CD4-positive, alpha-beta memory T cell (primary cell): ENCODE data around the gene AGA. TPM values are rescaled to one million over a fixed set of nuclear protein-coding genes. Genes with fewer than 3 reads are reported as not detected.

Experiments
- CTCF ChIA-PET: fragments of 350-600 bp; sonication (Branson Sonifier 250); formaldehyde crosslinking; loops from one replicate; lab custom pipeline; 2021; ENCODE audit warnings: inconsistent platforms; ENCODE audit not compliant: partially characterized antibody; lab: Charles Lee
- POLR2A ChIA-PET: fragments of 350-600 bp; sonication (Branson Sonifier 250); formaldehyde crosslinking; loops from one replicate; lab custom pipeline; 2021; ENCODE audit not compliant: partially characterized antibody; lab: Charles Lee
- DNase-seq, 5 donors: peaks; one replicate each; pipeline versions ENCODE4 v3.0.0 to v3.0.0-alpha.2; 2020 to 2022; ENCODE audit warnings: mixed read lengths in 1 of 5
- H3K27ac ChIP-seq: one replicate; pipeline ENCODE4 v1.7.0; 2013; ENCODE audit warnings: low read depth, low read length
- H3K27me3 ChIP-seq: 2 replicates; pipeline ENCODE4 v1.7.0; 2013; ENCODE audit warnings: mild to moderate bottlenecking, low read length, moderate library complexity; ENCODE audit not compliant: insufficient read depth
- H3K36me3 ChIP-seq: 2 replicates; pipeline ENCODE4 v1.7.0; 2013; ENCODE audit warnings: mild to moderate bottlenecking, low read length, moderate library complexity; ENCODE audit not compliant: insufficient read depth
- H3K4me1 ChIP-seq: 2 replicates; pipeline ENCODE4 v1.7.0; 2013; ENCODE audit warnings: mild to moderate bottlenecking, low read length, moderate library complexity; ENCODE audit not compliant: insufficient read depth
- H3K4me3 ChIP-seq, 2 donors: one replicate each; pipeline ENCODE4 v1.7.0; 2013; ENCODE audit warnings: low read length in 2 of 2, mild to moderate bottlenecking in 1 of 2
- H3K9me3 ChIP-seq, 2 donors: one replicate each; pipeline ENCODE4 v1.7.0; 2013; ENCODE audit warnings: low read length in 2 of 2, control low read depth in 1 of 2; ENCODE audit not compliant: control insufficient read depth in 1 of 2
- H3K27ac Mint-ChIP-seq, 7 donors: one replicate each; pipeline ENCODE4 v1.8.0; 2020 to 2021; ENCODE audit warnings: mixed read lengths in 7 of 7, mild to moderate bottlenecking in 6 of 7, inconsistent platforms in 3 of 7, moderate library complexity in 3 of 7
- H3K27me3 Mint-ChIP-seq, 2 donors: one replicate each; pipeline ENCODE4 v1.8.0; 2020 to 2021; ENCODE audit warnings: mixed read lengths in 2 of 2
- H3K36me3 Mint-ChIP-seq, 2 donors: one replicate each; pipeline ENCODE4 v1.8.0; 2020 to 2021; ENCODE audit warnings: mixed read lengths in 2 of 2, inconsistent platforms in 1 of 2, mild to moderate bottlenecking in 1 of 2
- H3K4me1 Mint-ChIP-seq, 4 donors: one replicate each; pipeline ENCODE4 v1.8.0; 2020 to 2021; ENCODE audit warnings: mixed read lengths in 4 of 4, mild to moderate bottlenecking in 1 of 4
- H3K4me3 Mint-ChIP-seq, 8 donors: one replicate each; pipeline ENCODE4 v1.8.0; 2020 to 2021; ENCODE audit warnings: mixed read lengths in 8 of 8, mild to moderate bottlenecking in 7 of 8, moderate library complexity in 6 of 8, inconsistent platforms in 3 of 8
- H3K9me3 Mint-ChIP-seq, 8 donors: one replicate each; pipeline ENCODE4 v1.8.0; 2020 to 2021; ENCODE audit warnings: mixed read lengths in 8 of 8, mild to moderate bottlenecking in 5 of 8, inconsistent platforms in 3 of 8, moderate library complexity in 1 of 8
- intact Hi-C: fragments of 100-400 bp; cut with micrococcal nuclease; formaldehyde crosslinking; loops from one replicate; pipeline ENCODE4 v1.15.1; 2023
- polyA plus RNA-seq, 2 donors: library from polyadenylated mRNA; unstranded; fragments of 300-500 nt; fragmentation: Illumina TruSeq; gene quantifications; one replicate each; pipeline ENCODE4 v1.2.3, GENCODE V29; 2021
- total RNA-seq, 2 experiments: library from RNA; stranded (reverse); gene quantifications; one replicate each; pipeline ENCODE4 v1.2.3, GENCODE V29; 2021

AGA gene
- total and polyA plus RNA-seq, 4 experiments from 2014 or later, result 23.2 to 34.2 (median 29.7) TPM

GRCh38 chr4:177396352-177396751, 45.9 kb downstream of the AGA start:
- Histone ChIP-seq H3K27ac (no peak overlapping the region), H3K4me1 (peaks cover 28% of the 10 kb centered on the region), H3K27me3 (no peaks in the 10 kb centered on the region), H3K36me3 (no peaks in the 10 kb centered on the region), H3K4me3 (no peak overlapping the region), H3K9me3 (no peaks in the 10 kb centered on the region)
- Mint-ChIP-seq H3K27ac (no peak overlapping the region), H3K36me3 (no peaks in the 10 kb centered on the region), H3K4me3 (no peak overlapping the region), H3K4me1 (peaks cover 26 to 43% (median 33%) of the 10 kb centered on the region in 4 donors), H3K9me3 (peaks cover 0 to 3% (median 0%) of the 10 kb centered on the region in 8 donors), H3K27me3 (peaks cover 0 to 6% of the 10 kb centered on the region in 2 donors)
- intact Hi-C loops, result no loop called here
- CTCF ChIA-PET, result no interaction called here
- no peak for DNase-seq
- POLR2A ChIA-PET, result interaction anchor here (1.2 kb wide), 1 partner anchor 46 kb away, joined by 3 read pairs; the partner anchor contains the start of gene AGA

GRCh38 chr4:177393236-177393635, 49.0 kb downstream of the AGA start:
- Histone ChIP-seq H3K4me3 (no peak overlapping the region), H3K36me3 (no peaks in the 10 kb centered on the region), H3K27ac (no peak overlapping the region), H3K9me3 (no peaks in the 10 kb centered on the region), H3K27me3 (no peaks in the 10 kb centered on the region), H3K4me1 (peaks cover 12% of the 10 kb centered on the region)
- intact Hi-C loops, result no loop called here
- H3K27me3 Mint-ChIP-seq, result peaks cover 0 to 6% of the 10 kb centered on the region in 2 donors
- POLR2A ChIA-PET, result interaction anchor here (1.1 to 2.3 kb wide), 2 partner anchors 11 to 49 kb away, joined by 4 to 22 read pairs; partner anchors contain the start of gene AGA
- peak in 3 of 5 donors; percentile 26 to 35 (median 29) for DNase-seq
- H3K4me3 Mint-ChIP-seq, result peak overlapping the region in 7 of 8 donors; percentile 14 to 65 (median 36)
- peak overlapping the region in 6 of 7 donors; percentile 30 to 87 (median 80) for H3K27ac Mint-ChIP-seq
- H3K4me1 Mint-ChIP-seq, result peaks cover 13 to 22% (median 18%) of the 10 kb centered on the region in 4 donors
- CTCF ChIA-PET, result interaction anchor here (0.8 to 2.2 kb wide), 7 partner anchors 11 to 144 kb away, joined by 3 to 8 read pairs (median 4); partner anchors contain the start of gene AGA
- H3K9me3 Mint-ChIP-seq, result peaks cover 0 to 3% (median 0%) of the 10 kb centered on the region in 8 donors
- no peaks in the 10 kb centered on the region for H3K36me3 Mint-ChIP-seq

- Mint-ChIP-seq H3K4me1 (peaks cover 13 to 22% (median 18%) of the 10 kb centered on the region in 4 donors), H3K4me3 (peak overlapping the region in 4 of 8 donors; percentile 3 to 61 (median 38)), H3K9me3 (no peaks in the 10 kb centered on the region), H3K27me3 (peaks cover 0 to 6% of the 10 kb centered on the region in 2 donors), H3K36me3 (no peaks in the 10 kb centered on the region), H3K27ac (peak overlapping the region in 2 of 7 donors; percentile 10 to 24)
- POLR2A ChIA-PET, result interaction anchor here (2.3 kb wide), 1 partner anchor 50 kb away, joined by 22 read pairs; the partner anchor contains the start of gene AGA
- intact Hi-C loops, result no loop called here
- H3K36me3 ChIP-seq, result no peaks in the 10 kb centered on the region
- CTCF ChIA-PET, result interaction anchor here (1.1 to 1.2 kb wide), 3 partner anchors 12 to 51 kb away, joined by 3 to 4 read pairs (median 3); partner anchors contain the start of gene AGA
- H3K4me3 ChIP-seq, result no peak overlapping the region
- H3K9me3 ChIP-seq, result no peaks in the 10 kb centered on the region
- DNase-seq, result no peak
- H3K27me3 ChIP-seq, result no peaks in the 10 kb centered on the region
- H3K27ac ChIP-seq, result no peak overlapping the region
- peaks cover 12% of the 10 kb centered on the region for H3K4me1 ChIP-seq
Measured at GRCh38 chr4:177391953-177392352, 50.3 kb downstream of the AGA start.

DNA sequence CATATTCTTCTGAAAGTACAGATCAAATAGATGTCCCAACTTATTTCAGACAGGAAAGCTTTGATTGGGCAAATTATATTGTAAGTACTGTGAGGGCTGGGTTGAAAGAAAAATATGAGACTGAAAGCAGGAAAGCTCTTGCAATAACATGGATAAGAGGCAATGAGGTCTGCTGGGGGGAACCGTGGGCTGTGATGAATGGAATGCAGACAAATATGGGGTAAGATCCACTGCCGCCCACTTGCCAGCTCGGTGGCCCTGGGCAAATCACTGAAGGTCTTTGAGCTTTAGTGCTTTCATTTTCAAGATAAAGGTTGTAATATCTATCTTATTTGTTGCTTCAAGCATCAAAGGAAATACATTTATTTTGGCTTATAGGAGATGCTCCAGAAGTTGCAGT, 51.0 kb downstream of the AGA start:
- ChIA-PET CTCF (interaction anchor here (1.1 to 1.2 kb wide), 2 partner anchors 13 to 51 kb away, joined by 3 to 4 read pairs; partner anchors contain the start of gene AGA), POLR2A (no interaction called here)
- Histone ChIP-seq H3K4me3 (no peak overlapping the region), H3K9me3 (no peaks in the 10 kb centered on the region), H3K4me1 (peaks cover 12% of the 10 kb centered on the region), H3K27ac (no peak overlapping the region), H3K36me3 (no peaks in the 10 kb centered on the region), H3K27me3 (peaks cover 2% of the 10 kb centered on the region)
- Mint-ChIP-seq H3K4me1 (peaks cover 13 to 22% (median 18%) of the 10 kb centered on the region in 4 donors), H3K36me3 (no peaks in the 10 kb centered on the region), H3K27me3 (peaks cover 0 to 6% of the 10 kb centered on the region in 2 donors), H3K4me3 (no peak overlapping the region), H3K9me3 (no peaks in the 10 kb centered on the region), H3K27ac (peak overlapping the region in 2 of 7 donors; percentile 10 to 29)
- intact Hi-C loops, result no loop called here
- DNase-seq, result no peak

DNA sequence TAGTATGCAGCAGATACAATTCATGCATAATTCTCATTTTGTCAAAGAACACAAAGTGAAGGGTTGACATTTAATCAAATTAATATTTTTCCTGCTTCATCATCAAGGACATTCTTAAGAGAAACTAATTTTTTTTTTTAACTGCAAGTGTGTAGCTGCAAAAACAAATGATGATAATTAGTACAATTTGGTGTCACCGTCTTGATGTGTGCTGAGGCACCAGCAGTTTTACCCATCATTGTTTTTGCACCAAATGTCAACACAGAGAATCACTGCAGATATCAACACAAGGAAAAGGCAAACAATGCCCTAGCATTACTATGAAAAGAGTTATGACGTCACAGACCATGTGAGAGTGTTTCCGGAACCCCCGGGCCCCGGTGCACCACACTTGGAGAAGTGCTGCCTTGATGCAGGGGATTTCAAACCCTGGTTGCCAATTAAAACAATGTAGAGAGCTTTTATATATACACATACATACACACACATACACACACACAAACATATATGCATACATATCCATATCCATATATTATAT, 55.9 kb downstream of the AGA start:
- ChIA-PET POLR2A (no interaction called here), CTCF (no interaction called here)
- Mint-ChIP-seq H3K9me3 (no peaks in the 10 kb centered on the region), H3K36me3 (no peaks in the 10 kb centered on the region), H3K27me3 (peaks cover 2 to 7% of the 10 kb centered on the region in 2 donors), H3K4me1 (peaks cover 0 to 8% (median 3%) of the 10 kb centered on the region in 4 donors), H3K4me3 (no peak overlapping the region), H3K27ac (no peak overlapping the region)
- no peak overlapping the region for H3K4me3 ChIP-seq
- no peak for DNase-seq
- H3K4me1 ChIP-seq, result no peaks in the 10 kb centered on the region
- no peak overlapping the region for H3K27ac ChIP-seq
- H3K27me3 ChIP-seq, result peaks cover 6% of the 10 kb centered on the region
- no peaks in the 10 kb centered on the region for H3K36me3 ChIP-seq
- intact Hi-C loops, result no loop called here
- no peaks in the 10 kb centered on the region for H3K9me3 ChIP-seq

GRCh38 chr4:177385576-177386277, 56.5 kb downstream of the AGA start:
- no peak for DNase-seq
- Mint-ChIP-seq H3K36me3 (no peaks in the 10 kb centered on the region), H3K4me1 (peaks cover 0 to 5% (median 0%) of the 10 kb centered on the region in 4 donors), H3K27me3 (peaks cover 2 to 7% of the 10 kb centered on the region in 2 donors), H3K9me3 (no peaks in the 10 kb centered on the region), H3K27ac (no peak overlapping the region), H3K4me3 (no peak overlapping the region)
- H3K4me3 ChIP-seq, result no peak overlapping the region
- no peak overlapping the region for H3K27ac ChIP-seq
- no peaks in the 10 kb centered on the region for H3K4me1 ChIP-seq
- ChIA-PET POLR2A (no interaction called here), CTCF (no interaction called here)
- no peaks in the 10 kb centered on the region for H3K9me3 ChIP-seq
- intact Hi-C loops, result no loop called here
- no peaks in the 10 kb centered on the region for H3K36me3 ChIP-seq
- peaks cover 6% of the 10 kb centered on the region for H3K27me3 ChIP-seq

DNA sequence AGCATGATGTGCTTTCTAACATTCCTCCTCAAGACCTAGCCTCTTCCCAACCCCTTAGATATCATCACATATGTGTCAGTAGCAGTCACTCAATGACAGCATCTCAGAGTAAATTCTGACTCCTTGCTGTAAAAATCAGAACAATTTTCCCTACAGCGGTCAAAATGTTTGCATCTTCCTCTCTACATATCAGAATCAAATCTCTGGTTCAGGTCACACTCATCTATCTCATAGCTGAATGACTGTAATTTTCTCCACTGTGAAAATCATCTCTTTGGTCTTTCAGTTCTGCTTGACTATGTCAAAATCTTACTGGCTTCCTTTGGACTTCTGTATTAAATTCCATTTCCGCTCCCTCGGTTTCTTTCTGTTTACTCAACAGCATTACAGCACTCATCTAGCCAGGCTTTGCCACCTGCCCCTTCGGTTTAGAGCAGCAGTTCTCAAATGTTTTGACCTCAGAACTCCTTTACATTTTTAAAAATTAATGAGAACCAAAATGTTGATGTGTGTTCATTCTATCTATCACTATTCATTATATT, 57.3 kb downstream of the AGA start:
- Mint-ChIP-seq H3K27me3 (peaks cover 2 to 7% of the 10 kb centered on the region in 2 donors), H3K4me1 (peaks cover 0 to 2% (median 0%) of the 10 kb centered on the region in 4 donors), H3K4me3 (no peak overlapping the region), H3K9me3 (no peaks in the 10 kb centered on the region), H3K36me3 (no peaks in the 10 kb centered on the region), H3K27ac (peak overlapping the region in 1 of 7 donors; percentile 39)
- intact Hi-C loops, result no loop called here
- no peaks in the 10 kb centered on the region for H3K36me3 ChIP-seq
- H3K4me3 ChIP-seq, result no peak overlapping the region
- no peaks in the 10 kb centered on the region for H3K9me3 ChIP-seq
- no peaks in the 10 kb centered on the region for H3K4me1 ChIP-seq
- peaks cover 6% of the 10 kb centered on the region for H3K27me3 ChIP-seq
- DNase-seq, result no peak
- CTCF ChIA-PET, result no interaction called here
- no peak overlapping the region for H3K27ac ChIP-seq
- POLR2A ChIA-PET, result no interaction called here
